IPS-NIHi7 (cell line): ENCODE results near the gene MBNL2.

Experiments
- DNase-seq: peaks from one replicate; pipeline ENCODE4 v3.0.0; 2012; ENCODE audit warnings: mixed read lengths; ENCODE audit errors: extremely low spot score

MBNL2 gene

DNA sequence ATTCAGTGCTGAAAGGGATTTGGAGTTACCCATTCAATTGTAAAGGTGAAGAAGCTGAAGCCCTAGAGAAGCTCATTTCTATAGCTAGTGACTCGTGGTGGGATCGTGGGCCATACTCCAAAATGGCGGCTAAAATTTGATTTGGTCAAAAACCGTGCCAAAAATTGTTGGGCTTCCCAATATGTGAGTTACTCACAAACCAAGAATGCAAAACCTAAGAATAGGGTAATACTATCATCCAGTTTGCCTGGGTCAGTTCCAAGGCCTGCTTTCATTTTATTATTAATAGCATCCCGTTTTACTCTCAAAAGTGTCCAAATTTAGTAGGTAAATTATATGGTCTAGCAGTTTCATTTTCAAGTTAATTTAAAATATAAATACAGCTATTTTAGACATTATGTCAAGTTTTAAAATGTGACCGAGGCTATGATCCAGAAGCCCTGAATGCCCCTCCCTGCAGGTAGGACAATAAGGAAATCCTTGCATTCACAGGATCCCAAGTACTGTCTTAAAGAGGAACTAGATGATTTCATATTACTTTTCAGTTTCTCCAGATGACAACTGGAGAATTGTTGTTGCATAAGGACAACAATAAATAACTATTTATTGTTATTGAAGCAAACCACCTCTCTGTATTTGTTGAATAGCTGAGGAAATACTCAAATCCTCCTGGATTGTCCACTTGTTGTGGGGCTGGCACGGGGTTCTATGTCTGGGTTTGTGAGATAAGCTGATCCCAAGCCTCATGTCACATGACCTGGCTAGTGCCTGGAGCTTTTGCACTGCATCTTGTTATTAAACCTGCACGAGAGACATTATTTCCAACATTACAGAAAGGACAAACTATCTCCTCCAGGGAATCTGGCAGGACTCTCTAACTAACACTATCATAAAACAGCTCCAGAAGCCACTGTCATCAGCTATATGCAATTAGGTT, 200.3 kb downstream of the MBNL2 start:
- DNase-seq = no peak

DNA sequence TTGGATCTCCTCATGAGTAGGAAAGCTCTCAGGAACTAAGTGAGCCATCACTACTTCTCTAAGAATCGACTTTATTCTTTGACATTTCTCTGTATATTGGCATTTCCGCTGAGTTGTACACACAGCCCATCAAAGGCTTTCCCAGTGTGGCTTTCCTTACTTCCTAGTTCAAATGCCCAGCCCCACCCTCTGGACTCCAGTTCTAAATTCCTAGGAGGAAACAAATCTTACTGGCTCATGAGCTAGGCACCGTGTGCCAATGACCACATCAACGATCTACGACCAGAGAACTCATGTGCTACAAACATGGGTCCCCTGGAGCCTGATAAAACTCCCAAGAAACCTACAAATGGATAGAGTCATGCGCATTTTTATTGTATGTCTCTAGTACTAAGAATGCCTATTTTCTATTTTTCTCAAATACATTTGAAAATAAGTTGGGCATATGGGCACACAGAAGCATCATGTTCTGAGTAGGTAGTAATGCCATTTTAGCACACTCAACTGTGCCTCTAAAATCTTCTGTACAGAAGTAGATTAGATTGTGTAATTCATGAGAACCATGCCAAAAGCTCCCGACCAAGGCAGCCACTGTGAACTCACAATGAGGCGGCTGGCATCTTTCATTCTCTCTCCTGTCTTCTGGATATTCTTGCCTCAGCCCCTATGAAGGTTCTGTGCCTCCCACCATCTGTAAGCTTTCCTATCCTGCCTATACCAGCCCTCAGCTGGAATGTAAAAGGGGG, 201.3 kb downstream of the MBNL2 start:
- DNase-seq = no peak

DNA sequence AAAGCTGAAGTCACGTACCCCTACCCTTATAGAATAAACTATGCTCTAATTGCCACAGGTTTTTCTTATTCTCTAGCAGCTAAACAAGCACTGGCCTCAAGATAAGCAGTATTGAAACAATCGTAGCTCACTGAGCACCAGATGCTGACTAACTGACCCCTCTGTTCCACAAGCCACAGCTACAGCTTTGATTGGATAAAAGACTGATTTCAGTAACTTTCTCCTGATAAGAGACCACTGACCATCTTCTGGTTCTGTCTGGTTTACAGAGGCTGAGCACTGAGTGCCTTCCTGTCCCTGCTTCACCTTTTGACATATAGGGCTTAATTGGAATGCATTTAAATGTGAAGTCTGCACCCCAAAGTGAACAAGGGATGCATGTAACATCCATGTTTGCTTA, 203.5 kb downstream of the MBNL2 start:
- DNase-seq = no peak

DNA sequence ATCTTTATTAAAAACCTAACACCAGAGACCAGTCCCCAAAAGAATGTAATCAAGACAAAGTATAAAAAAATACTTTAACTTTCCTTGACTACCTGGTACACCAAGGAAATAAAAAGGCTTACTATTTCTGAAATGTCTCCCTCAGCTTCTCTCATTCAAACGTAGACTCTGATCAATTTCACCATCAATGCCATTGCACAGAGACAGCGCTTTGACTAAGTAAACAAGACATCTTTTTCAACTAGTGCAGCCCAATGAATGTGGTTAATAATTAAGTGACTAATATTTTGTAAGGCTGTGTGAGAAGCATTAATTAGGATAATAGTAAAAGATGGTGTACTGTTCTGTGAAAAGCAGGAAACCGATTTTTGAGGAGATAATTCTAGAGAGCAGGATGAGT, 204.6 kb downstream of the MBNL2 start:
- DNase-seq = no peak

DNA sequence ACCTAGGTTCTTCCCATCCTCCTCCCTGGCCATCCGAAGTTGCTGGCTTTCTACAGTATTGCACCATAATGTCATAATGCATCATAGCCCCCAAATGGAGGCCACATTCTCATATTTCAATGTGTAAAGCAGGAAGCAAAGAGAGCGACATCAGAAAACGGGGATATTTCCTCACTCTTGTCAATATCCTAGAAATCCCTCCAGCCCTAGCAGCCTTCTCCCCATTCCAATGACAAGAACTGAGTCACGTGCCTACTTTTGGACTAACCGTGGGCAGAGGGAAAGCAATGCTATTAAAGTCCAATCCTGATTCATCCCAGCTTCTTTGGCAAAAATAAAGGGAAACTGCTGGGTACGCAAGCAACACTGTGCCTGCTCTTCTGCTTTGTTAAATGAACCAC, 207.5 kb downstream of the MBNL2 start:
- DNase-seq = no peak

DNA sequence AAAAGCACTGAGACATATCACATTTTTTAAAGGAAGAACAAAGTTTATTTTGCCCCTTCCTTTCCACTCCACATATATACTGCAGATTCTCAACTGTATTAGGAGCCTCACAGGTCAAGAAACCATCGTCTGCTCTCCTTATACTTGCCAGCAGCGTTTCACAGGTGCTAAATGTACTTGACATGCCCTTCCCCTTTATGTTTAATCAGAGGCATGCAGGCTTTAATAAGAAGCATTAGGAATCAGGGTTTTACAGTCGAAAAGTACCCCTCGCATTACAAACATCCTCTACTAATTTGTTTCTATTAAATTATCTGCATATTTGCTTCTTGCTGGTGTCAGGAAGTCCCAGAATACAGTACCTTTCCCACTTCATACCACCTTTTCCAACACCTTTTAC, 208.2 kb downstream of the MBNL2 start:
- DNase-seq = no peak

DNA sequence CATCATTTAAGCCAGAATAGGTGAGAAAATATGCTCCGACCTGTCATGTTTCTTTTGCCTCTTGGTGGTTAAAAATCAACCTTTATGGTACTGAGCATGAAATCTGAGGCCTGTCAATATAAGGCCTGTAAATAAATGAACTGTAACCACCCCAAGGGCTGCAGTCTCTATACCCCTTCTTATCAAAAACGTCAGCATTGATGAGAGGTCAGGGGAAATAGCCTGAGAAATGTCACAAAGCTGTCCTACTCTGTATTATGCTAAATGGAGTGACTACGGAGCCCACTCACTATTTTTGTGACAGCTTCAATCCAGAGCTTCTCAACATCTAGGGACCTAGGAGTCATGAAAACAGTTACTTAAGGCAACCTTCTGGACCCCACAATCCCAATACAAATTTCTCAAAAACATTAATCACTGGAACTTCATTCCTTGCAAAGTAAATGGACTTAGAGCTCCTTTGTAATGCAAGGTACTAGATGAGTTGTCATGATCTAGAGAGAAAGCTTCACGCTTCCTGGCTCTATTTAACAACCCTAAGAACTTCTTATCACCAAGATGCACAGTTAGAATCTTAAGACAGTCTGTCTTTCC, 209.1 kb downstream of the MBNL2 start:
- DNase-seq = no peak

DNA sequence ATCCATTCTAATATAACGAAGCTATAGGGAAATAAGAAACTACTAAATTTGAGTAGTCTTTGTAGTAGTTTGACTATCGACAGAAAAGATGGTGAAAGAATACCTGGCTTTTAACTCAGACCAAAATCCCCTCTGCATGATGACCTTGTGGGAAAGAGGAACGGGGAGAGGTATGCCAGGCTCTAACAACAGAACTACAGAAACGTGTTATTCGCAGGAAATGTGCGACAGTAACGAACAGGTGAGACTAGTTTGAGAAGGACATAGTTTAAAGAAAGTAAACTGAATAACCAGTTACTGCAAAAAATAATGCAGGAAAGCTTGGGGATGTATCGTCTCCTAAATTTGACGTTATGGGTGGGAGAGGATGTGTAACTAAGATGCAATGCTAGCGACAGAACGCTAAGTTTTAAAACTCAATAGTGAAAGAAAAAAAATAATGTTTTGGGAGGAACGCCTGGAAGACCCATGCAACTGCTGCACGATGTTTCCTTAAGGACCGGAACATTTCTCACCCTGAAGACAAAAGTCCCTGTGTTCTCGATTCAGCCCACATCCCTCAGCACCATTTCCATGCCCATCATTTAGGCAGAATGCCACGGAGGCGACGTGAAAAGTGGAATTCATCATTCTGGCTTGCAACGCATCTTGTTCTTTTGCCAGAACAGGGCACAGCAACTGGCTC, 210.2 kb downstream of the MBNL2 start:
- DNase-seq = no peak

DNA sequence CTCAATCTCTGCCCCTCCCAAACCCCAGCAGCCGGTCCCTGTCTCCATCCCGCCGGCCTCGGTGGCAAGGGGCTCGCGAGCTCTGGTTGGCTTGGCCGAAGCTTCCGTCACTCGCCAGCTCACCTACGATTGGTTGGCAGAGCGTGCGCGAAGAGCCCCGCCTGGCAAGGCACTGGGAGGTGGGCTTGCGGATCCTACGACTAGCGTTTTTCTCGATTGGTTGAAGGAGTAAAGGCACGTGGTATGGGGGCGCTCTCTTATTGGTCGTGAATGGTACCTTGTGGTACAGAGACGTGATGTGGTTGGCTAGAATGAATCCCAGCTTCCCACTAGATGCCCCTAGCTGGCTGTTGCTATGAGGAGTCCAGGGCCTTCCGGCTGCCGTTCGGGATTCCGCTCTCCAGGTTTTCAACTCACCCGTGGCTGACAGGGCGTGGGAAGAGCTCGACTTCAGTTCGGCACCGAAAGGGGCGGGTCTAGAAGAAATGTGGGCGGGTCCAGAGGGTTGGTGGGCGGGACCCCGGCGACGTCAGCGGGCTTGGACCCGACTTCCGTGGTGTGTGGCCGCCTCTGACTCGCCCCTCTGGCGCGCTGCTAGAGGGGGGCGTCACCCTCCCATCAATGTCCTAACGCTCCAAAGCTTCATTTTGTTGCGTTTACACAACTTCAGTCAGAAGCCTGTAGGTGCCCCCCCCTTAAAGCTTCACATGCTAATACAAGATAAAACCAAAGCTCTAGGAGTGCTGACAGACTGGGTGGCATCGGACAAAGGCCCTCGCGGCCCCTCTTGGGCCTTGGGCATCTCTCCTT, 211.0 kb downstream of the MBNL2 start:
- peak; percentile 92 for DNase-seq

DNA sequence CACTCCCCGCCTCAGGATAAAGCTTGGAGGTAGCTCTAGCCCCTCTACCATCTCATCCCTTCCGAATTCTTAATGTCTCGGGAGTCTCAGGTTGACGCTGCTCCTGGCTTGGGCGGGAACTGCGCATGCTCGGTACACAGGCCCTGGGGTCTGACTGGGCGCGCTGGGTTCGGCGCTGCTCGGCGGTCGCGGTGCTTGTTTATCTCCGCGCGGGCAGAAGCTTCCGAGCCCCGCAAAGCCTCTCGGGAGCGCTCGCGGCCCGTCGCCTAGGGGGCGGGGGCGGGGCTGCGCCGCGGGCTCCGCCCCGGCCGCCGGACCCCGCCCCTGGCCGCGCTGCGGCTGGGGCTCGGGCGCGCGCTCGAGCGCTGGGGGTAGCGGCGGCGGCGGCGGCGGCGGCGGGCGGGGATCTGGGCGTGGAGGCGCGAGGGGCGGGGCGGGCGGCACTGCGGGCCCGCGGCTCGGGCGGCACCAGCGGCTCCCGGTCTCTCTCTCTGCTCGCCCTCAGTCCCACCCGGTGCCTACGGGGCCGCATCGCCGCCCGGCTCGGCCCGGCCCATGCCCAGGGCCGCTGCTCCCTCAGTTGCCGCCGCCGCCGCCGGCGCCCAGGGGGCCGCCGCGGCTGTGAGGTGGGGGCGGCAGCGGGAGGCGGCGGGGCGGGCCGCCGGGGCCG, 211.7 kb downstream of the MBNL2 start, which contains the start of gene RAP2A:
TSS of gene RAP2A (plus strand) at position 443 of the 670 bp plus-strand sequence. CDS start 302 bp downstream, outside the sequence.
- peak; percentile 73 for DNase-seq

DNA sequence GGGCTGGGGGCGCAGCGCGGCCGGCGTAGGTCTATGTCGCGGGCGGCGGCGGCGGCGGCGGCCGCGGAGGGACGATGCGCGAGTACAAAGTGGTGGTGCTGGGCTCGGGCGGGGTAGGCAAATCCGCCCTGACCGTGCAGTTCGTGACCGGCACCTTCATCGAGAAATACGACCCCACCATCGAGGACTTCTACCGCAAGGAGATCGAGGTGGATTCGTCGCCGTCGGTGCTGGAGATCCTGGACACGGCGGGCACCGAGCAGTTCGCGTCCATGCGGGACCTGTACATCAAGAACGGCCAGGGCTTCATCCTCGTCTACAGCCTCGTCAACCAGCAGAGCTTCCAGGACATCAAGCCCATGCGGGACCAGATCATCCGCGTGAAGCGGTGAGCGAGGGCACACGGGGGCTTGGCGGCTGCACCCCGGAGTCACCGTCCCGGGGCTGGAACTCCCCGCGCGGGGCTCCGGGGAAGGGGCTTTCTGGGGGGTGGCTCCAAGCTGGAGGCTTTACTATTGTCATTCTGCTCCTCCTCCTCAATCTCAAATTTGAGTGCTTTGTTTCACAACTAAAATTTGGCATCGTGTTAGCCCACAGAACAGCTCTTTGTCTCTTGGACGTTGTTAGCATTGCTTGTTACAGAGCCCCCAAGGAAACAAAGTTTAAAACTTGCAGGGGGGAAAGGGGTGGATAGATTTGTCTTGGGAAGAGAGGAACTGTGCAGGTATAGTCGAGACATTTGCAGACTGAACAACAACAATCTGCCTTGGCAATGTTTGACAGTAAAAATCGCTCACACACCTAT, 212.5 kb downstream of the MBNL2 start:
- DNase-seq = no peak

DNA sequence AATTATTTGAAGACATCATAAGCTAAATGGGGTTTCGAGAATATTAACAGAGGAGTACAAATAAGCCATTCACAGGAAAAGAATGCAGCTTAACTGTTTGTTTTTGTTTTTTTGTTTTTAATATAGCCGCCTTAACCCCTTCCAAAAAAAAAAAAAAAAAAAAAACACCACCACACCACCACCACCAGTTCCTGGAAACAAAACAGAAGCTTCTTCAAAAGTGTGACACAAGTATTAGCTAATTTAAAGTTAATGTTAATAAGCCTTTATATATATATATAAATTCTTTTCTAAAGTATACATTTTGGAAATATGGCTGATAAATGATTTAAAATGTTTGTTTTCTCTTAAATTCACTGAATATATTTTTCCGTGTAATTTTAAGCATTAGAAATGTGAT, 213.2 kb downstream of the MBNL2 start:
- no peak for DNase-seq

DNA sequence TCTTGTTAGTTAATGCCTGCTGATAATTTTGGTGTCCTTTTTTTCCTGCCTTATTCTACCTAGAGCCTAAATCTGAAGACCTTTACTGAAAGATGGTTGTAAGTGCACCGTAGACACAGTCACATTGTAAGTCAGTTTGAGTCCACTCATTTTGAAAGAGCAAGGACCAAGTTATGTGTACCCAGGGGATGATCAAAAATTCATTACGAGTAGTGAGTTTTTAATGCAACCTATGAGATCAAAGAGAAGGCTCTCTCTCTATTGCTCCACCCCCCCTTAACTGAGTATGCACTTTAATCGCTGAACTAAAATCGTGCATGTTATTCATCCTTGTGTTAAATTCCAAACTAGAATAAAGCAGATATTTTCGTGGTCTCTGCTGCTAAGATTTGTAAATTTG, 213.7 kb downstream of the MBNL2 start:
- DNase-seq = no peak

DNA sequence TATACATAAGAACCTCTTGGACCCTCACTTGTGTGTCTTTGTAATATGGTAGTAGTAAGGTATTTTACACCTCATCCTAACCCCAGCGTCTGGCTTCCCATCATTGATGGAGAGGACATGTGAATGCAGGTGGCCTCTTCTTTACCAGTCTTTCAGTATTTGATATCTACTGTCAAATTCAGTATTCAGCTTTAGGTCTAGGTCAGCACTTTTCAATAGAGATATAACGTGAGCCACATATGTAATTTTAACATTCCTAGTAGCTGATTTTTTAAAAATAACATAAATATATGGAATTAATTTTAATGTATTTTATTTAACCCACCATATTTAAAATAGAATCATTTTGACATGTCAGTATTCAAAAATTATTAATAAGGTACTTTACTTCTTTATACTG, 214.7 kb downstream of the MBNL2 start:
- DNase-seq = no peak

DNA sequence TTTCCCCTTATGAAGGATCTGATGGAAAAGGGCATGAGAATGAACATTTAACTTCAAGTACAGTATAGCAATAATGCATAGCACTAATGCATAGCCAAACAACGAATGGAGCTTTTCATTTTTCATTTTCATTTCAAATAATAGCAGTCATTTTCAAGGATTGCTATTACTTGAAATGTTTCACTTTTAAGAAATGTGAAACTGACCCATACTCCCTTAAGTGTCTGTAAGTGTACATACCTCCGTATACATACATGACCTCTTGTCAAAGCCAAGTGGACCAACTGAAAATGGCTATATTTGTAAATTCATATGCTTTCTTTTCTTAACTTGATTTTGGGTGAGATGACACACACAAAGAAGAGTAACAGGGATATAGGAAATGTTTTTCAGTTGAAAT, 215.6 kb downstream of the MBNL2 start:
- no peak for DNase-seq

DNA sequence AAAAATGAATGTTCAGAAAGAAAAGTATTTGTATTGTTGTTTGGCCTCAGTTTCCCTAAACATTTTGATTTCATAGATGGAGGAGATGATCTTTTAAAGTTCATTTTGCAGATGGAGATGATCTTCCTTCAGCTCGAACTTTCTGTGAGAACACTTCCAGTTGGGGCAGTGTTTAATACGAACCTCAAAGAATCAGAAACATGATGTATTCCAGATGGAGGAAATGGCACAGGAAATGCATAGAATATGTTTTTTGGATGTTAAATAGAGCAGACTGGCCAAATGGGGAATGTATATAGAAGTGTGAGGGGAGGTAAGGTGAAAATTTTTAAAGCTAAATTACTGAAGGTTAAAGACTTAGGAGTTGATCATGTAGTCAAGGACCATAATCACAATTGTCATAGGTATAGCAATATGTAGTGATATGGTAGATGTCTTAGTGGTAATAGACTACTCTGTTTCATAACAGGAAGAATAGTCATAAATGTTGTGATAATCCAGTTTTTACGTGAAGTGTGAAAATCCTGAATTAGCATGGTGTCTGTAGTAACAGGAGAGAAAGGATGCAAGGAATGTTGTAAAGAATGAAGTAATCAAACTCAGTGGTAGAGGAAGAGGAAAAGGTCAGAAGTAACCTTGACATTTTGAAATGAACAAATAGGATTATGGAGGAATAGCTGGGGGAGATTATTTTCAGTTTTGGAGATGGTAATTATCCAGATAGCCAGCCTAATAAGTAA, 216.9 kb downstream of the MBNL2 start:
- no peak for DNase-seq

DNA sequence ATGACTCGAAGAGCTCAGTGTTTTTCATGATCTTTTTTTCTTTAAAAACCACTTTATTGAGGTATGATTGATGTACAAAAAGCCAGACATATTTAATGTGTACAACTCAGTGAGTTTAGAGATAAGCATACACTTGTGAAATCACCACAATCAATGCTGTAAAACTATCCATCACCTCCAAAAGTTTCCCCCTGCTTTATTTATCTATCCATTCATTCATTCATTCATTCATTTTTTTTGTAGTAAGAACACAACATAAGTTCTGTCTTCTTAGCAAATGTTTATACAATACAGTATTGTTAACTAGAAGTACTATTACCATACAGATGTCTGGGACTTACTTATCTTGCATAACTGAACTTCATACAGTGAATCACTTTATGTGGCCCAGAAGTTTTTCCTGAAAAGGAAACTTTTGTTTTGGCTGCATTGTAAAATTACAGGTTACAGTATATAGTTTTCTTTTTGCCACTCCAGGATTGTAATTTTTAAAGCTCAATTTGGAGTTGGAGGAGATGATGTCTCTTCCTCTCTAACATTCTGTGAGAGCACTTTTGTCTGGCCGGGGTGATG, 218.6 kb downstream of the MBNL2 start:
- no peak for DNase-seq

DNA sequence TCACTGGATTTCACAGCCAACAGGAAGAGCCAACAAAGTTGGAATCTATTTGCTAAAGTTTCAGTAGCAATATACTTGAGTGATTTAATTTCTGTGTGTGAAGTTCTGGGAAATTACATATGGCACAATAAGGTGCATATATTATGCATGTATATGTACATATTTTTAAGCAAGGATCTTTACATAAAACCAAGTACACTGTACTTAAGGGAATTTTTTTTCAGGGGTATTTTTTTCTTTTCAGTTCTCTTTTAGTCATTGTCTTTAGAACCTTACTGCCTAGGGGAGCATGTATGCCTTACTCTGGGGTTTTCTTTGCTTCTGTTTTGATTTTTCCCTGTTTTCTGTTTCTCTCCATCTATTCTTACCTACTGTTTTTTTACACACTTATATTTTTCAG, 219.2 kb downstream of the MBNL2 start:
- DNase-seq = no peak
